T-helper 22 cell (primary cell): ENCODE measurements around the gene PSME3.
"Not testable (repeated sequence)": the region's sequence is repeated elsewhere in the genome, so short reads cannot be mapped to it uniquely, and the experiment has no call there.

Source experiments
- DNase-seq: peaks from one replicate; pipeline ENCODE4 v3.0.0-alpha.2; 2020; ENCODE audit warnings: low read depth

PSME3 gene

GRCh38 chr17:42851371-42852240 is 18.4 kb downstream of the PSME3 start:
- DNase-seq = not testable (repeated sequence)

- DNase-seq = no peak
Observed at GRCh38 chr17:42852351-42852750, 19.2 kb downstream of the PSME3 start.

- no peak for DNase-seq
Observed at GRCh38 chr17:42853004-42853403, 19.8 kb downstream of the PSME3 start.

- DNase-seq = no peak
Observed at GRCh38 chr17:42853597-42853967, 20.4 kb downstream of the PSME3 start.

- no peak for DNase-seq
Observed at GRCh38 chr17:42853968-42854790, 21.0 kb downstream of the PSME3 start.

GRCh38 chr17:42855048-42855596 is 21.9 kb downstream of the PSME3 start:
- DNase-seq = no peak

GRCh38 chr17:42856093-42856492 is 22.9 kb downstream of the PSME3 start:
- DNase-seq = not testable (repeated sequence)

- not testable (repeated sequence) for DNase-seq
Observed at GRCh38 chr17:42856516-42856915, 23.3 kb downstream of the PSME3 start.

GRCh38 chr17:42857389-42857788 is 24.2 kb downstream of the PSME3 start:
- DNase-seq = no peak

- DNase-seq = no peak
Observed at GRCh38 chr17:42865638-42866094, 32.5 kb downstream of the PSME3 start.

- no peak for DNase-seq
Observed at GRCh38 chr17:42866216-42866615, 33.0 kb downstream of the PSME3 start.

GRCh38 chr17:42866631-42867575 is 33.7 kb downstream of the PSME3 start:
- DNase-seq = no peak

GRCh38 chr17:42867694-42868261 is 34.6 kb downstream of the PSME3 start:
- not testable (repeated sequence) for DNase-seq

GRCh38 chr17:42868338-42868737 is 35.1 kb downstream of the PSME3 start:
- no peak for DNase-seq

GRCh38 chr17:42871647-42872046 is 38.5 kb downstream of the PSME3 start:
- no peak for DNase-seq

GRCh38 chr17:42872251-42872965 is 39.2 kb downstream of the PSME3 start:
- no peak for DNase-seq

GRCh38 chr17:42873315-42873714 is 40.1 kb downstream of the PSME3 start:
- DNase-seq = no peak

GRCh38 chr17:42873932-42874695 is 40.9 kb downstream of the PSME3 start:
- not testable (repeated sequence) for DNase-seq

- DNase-seq = no peak
Observed at GRCh38 chr17:42877037-42877436, 43.8 kb downstream of the PSME3 start.
